ENCODE data around the gene CSF1. TPM values are rescaled to one million over a fixed set of nuclear protein-coding genes. Genes with fewer than 3 reads are reported as not detected.

CSF1 gene
- total RNA-seq, 1 donor from 2014 or later, result 0.89 TPM

DNA sequence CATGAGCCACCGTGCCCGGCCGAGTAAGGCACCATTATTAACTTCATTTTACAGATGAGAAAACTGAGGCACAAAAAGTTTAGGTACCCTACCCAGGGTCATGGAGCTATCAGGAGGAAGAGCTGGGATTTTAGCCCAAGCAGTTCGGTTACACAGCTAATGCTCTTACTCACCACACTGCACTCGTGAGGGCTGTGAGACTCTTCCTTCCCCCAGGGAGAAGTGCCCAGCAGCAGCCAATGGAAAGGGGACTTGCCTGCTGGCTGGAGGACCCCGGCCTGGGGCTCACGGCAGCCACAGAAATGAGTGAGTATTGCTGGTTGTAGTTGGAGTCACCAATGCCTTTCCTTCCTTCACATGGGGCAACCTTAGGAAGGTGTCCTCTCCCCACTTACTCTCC lies 5.2 kb upstream of the CSF1 start:
- DNase-seq (ENCODE audit: low spot score, unreplicated experiment), result no peak
- Mint-ChIP-seq H3K27me3 (peaks cover 68% of the 10 kb centered on the region), H3K9me3 (ENCODE audit: low read depth) (no peaks in the 10 kb centered on the region), H3K27ac (no peak overlapping the region), H3K4me1 (ENCODE audit: low read depth) (peaks cover 9% of the 10 kb centered on the region), H3K36me3 (ENCODE audit: insufficient read depth) (no peaks in the 10 kb centered on the region), H3K4me3 (ENCODE audit: low read depth) (no peak overlapping the region)
- TF ChIP-seq, protein P1, sequence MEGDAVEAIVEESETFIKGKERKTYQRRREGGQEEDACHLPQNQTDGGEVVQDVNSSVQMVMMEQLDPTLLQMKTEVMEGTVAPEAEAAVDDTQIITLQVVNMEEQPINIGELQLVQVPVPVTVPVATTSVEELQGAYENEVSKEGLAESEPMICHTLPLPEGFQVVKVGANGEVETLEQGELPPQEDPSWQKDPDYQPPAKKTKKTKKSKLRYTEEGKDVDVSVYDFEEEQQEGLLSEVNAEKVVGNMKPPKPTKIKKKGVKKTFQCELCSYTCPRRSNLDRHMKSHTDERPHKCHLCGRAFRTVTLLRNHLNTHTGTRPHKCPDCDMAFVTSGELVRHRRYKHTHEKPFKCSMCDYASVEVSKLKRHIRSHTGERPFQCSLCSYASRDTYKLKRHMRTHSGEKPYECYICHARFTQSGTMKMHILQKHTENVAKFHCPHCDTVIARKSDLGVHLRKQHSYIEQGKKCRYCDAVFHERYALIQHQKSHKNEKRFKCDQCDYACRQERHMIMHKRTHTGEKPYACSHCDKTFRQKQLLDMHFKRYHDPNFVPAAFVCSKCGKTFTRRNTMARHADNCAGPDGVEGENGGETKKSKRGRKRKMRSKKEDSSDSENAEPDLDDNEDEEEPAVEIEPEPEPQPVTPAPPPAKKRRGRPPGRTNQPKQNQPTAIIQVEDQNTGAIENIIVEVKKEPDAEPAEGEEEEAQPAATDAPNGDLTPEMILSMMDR (IDR thresholded peaks at IDR 0.05; ENCODE audit: unreplicated experiment), result no peak

DNA sequence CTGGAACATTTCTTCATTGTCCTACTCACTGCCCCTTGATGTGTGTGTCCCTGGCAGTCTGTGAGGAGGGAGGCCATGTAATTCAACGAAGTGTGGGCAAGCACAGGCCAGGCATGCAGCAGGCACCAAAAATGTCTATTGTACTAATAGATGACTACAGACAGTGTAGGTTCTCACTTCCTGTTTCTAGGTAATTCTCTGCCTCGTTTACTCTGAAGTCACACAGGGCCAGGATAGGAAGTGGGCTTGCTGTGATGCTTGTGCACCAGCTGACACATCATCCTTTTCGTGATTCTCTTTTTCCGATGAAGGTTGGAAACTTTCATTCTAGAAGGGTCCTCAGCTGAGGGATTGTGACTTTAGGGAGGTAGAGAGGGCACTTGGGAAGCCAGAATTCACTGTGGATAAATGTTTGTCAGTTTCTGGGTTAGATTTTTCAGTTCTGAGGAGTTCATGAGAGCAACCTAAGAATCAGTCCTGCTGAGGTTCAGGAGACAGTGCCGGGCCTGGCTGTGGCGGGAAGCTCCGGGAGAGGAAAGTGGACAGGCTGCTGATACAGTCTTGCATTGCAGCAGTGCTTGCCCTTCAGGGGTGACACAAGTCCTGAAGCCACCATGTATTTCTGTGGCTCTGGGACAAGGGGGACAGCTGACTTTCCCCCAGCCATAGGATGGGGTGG lies 4.3 kb upstream of the CSF1 start:
- Mint-ChIP-seq H3K27ac (no peak overlapping the region), H3K4me1 (ENCODE audit: low read depth) (peaks cover 9% of the 10 kb centered on the region), H3K9me3 (ENCODE audit: low read depth) (no peaks in the 10 kb centered on the region), H3K36me3 (ENCODE audit: insufficient read depth) (no peaks in the 10 kb centered on the region), H3K27me3 (peaks cover 66% of the 10 kb centered on the region), H3K4me3 (ENCODE audit: low read depth) (no peak overlapping the region)
- no peak for DNase-seq (ENCODE audit: low spot score, unreplicated experiment)
- TF ChIP-seq, protein P1 (IDR thresholded peaks at IDR 0.05; ENCODE audit: unreplicated experiment), result no peak

DNA sequence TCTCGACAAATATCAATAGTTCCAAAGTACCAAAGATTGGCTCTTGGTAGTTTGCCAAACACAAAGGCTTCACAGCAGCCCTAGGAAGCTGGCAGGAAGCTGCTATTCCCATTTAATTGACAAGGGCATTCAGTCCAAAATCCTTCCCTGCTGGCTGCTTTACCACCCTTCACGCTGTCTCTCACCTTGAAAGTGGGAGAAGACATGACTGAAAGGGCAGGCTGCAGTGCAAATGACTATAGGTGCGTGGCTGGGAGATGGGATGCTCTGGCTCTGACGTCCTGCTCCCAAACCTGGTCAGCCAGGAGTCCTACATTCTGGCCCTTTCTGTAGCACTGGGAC lies 3.8 kb upstream of the CSF1 start:
- Mint-ChIP-seq H3K36me3 (ENCODE audit: insufficient read depth) (no peaks in the 10 kb centered on the region), H3K9me3 (ENCODE audit: low read depth) (no peaks in the 10 kb centered on the region), H3K27me3 (peaks cover 69% of the 10 kb centered on the region), H3K4me1 (ENCODE audit: low read depth) (peaks cover 10% of the 10 kb centered on the region), H3K27ac (no peak overlapping the region), H3K4me3 (ENCODE audit: low read depth) (no peak overlapping the region)
- TF ChIP-seq, protein P1 (IDR thresholded peaks at IDR 0.05; ENCODE audit: unreplicated experiment), result no peak
- no peak for DNase-seq (ENCODE audit: low spot score, unreplicated experiment)

DNA sequence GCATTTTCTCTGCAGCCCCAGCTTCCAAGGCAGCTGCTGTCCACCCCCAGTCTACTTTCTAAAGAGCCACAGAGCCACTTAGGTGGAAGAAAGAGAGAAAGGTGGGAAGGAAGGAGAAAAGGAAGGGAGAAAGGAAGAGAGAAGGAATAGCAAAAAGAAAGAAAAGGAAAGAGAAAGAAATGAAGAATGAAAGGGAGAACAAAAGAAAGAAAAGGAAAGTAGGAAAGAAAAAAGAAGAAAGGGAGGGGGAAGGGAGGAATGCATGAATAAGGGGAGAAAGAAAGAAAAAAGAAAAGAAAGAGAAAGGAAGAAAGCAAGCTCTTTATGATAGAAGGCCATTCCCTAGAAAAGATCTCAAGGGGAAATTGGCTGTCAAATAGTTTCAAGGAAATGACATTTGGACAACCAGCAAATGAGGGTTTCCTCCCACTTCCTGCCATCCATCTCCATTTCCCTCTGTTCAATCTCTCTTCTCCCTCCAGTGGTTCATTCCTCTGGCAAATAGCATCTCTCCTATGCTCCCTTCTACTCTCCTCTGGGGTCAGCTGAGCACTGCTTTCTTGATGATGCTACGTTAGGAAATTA lies 3.4 kb upstream of the CSF1 start:
- H3K4me1 Mint-ChIP-seq (ENCODE audit: low read depth), result peaks cover 10% of the 10 kb centered on the region
- TF ChIP-seq, protein P1 (IDR thresholded peaks at IDR 0.05; ENCODE audit: unreplicated experiment), result no peak
- H3K9me3 Mint-ChIP-seq (ENCODE audit: low read depth), result no peaks in the 10 kb centered on the region
- H3K27ac Mint-ChIP-seq, result no peak overlapping the region
- DNase-seq (ENCODE audit: low spot score, unreplicated experiment), result no peak
- no peaks in the 10 kb centered on the region for H3K36me3 Mint-ChIP-seq (ENCODE audit: insufficient read depth)
- no peak overlapping the region for H3K4me3 Mint-ChIP-seq (ENCODE audit: low read depth)
- peaks cover 69% of the 10 kb centered on the region for H3K27me3 Mint-ChIP-seq

DNA sequence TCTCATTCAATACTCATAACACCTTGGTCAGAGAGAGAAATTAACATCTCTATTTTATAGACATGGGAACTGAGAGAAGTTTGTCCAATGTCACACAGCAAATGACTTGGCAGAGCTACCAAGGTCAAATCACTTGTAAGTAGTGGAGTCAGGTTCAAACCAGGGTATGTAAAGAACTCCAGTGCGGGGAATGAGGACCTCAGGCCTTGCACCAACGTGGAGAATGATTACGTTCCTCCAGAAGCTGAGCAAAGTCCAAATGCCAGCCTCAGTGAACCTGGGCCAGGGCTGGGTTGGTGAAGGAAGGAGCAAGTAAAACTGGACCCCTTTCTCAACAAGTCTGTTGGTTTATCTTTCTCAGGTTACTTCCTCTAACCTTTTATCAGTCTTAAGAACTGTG lies 1.8 kb upstream of the CSF1 start:
- no peak for DNase-seq (ENCODE audit: low spot score, unreplicated experiment)
- Mint-ChIP-seq H3K4me3 (ENCODE audit: low read depth) (no peak overlapping the region), H3K4me1 (ENCODE audit: low read depth) (peaks cover 4% of the 10 kb centered on the region), H3K27me3 (peaks cover 75% of the 10 kb centered on the region), H3K9me3 (ENCODE audit: low read depth) (no peaks in the 10 kb centered on the region), H3K36me3 (ENCODE audit: insufficient read depth) (no peaks in the 10 kb centered on the region), H3K27ac (no peak overlapping the region)
- TF ChIP-seq, protein P1 (IDR thresholded peaks at IDR 0.05; ENCODE audit: unreplicated experiment), result no peak
